Panc1 (cell line): ENCODE results near the gene MEF2A.

ENCODE experiments used
- POLR2AphosphoS5 ChIP-seq: IDR thresholded peaks from 2 replicates; pipeline ENCODE4 v1.6.1; 2012; ENCODE audit warnings: mild to moderate bottlenecking, low read depth, low read length, moderate library complexity
- SIN3A ChIP-seq: IDR thresholded peaks from 2 replicates; pipeline ENCODE4 v1.6.1; 2012; ENCODE audit warnings: low read depth, mild to moderate bottlenecking, low read length, moderate library complexity, borderline replicate concordance; ENCODE audit not compliant: insufficient read depth
- TF ChIP-seq, protein P1 (sequence below): fragments of 450-650 bp; IDR thresholded peaks from 2 replicates; pipeline ENCODE4 v1.5.1; 2017; ENCODE audit warnings: mild to moderate bottlenecking
- TF ChIP-seq, protein P2 (sequence below), 2 experiments: IDR thresholded peaks; 2 replicates each; pipeline ENCODE4 v1.6.1; 2011 to 2012; ENCODE audit warnings: low read depth in 2 of 2, control low read depth in 1 of 2, low read length in 1 of 2, mild to moderate bottlenecking in 1 of 2, moderate library complexity in 1 of 2; ENCODE audit not compliant: insufficient read depth in 1 of 2

DNA sequence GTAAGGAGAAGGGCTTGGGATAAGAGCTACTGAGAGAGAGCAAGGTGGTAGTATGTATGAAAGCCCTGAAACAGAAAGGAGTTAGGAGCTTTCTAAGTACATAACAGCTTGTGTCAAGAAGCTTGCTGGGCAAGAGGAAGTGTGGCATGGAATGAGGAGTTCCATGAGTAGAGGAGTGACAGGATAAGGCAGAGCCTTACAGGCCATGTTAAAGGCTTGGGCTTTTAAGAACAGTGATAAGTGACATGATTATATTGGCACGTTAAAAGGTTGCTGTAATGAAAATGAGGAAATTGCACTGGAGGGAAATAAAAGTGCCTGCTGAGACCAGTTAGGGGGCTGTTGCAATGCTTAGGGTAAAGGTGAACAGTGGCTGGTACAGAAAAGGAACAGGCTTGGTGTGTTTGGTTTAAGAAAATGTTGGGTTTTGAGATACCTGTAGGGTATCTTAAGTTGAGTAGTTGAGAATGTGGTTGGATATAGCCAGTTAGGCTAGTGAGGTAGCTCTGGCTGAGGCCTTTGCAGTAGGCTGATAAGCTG, 49.0 kb downstream of the MEF2A start:
- TF ChIP-seq, protein P1, sequence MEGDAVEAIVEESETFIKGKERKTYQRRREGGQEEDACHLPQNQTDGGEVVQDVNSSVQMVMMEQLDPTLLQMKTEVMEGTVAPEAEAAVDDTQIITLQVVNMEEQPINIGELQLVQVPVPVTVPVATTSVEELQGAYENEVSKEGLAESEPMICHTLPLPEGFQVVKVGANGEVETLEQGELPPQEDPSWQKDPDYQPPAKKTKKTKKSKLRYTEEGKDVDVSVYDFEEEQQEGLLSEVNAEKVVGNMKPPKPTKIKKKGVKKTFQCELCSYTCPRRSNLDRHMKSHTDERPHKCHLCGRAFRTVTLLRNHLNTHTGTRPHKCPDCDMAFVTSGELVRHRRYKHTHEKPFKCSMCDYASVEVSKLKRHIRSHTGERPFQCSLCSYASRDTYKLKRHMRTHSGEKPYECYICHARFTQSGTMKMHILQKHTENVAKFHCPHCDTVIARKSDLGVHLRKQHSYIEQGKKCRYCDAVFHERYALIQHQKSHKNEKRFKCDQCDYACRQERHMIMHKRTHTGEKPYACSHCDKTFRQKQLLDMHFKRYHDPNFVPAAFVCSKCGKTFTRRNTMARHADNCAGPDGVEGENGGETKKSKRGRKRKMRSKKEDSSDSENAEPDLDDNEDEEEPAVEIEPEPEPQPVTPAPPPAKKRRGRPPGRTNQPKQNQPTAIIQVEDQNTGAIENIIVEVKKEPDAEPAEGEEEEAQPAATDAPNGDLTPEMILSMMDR, result no peak
- TF ChIP-seq, protein P2, sequence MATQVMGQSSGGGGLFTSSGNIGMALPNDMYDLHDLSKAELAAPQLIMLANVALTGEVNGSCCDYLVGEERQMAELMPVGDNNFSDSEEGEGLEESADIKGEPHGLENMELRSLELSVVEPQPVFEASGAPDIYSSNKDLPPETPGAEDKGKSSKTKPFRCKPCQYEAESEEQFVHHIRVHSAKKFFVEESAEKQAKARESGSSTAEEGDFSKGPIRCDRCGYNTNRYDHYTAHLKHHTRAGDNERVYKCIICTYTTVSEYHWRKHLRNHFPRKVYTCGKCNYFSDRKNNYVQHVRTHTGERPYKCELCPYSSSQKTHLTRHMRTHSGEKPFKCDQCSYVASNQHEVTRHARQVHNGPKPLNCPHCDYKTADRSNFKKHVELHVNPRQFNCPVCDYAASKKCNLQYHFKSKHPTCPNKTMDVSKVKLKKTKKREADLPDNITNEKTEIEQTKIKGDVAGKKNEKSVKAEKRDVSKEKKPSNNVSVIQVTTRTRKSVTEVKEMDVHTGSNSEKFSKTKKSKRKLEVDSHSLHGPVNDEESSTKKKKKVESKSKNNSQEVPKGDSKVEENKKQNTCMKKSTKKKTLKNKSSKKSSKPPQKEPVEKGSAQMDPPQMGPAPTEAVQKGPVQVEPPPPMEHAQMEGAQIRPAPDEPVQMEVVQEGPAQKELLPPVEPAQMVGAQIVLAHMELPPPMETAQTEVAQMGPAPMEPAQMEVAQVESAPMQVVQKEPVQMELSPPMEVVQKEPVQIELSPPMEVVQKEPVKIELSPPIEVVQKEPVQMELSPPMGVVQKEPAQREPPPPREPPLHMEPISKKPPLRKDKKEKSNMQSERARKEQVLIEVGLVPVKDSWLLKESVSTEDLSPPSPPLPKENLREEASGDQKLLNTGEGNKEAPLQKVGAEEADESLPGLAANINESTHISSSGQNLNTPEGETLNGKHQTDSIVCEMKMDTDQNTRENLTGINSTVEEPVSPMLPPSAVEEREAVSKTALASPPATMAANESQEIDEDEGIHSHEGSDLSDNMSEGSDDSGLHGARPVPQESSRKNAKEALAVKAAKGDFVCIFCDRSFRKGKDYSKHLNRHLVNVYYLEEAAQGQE (IDR thresholded peaks at IDR 0.05; ENCODE audit: insufficient read depth in 1 of 2, low read depth in 2 of 2, low read length in 1 of 2), result no peak
- TF ChIP-seq POLR2AphosphoS5 (no peak), SIN3A (no peak)
